GM18870 (cell line): ENCODE data around the gene PRM2.
A peak's percentile ranks its signal among the peaks of the same experiment; 100 is the strongest.

Experiments
- ATAC-seq: cut with Tn5 transposase; IDR thresholded peaks from one replicate; pipeline ENCODE4 v1.9.1; 2021; ENCODE audit warnings: moderate library complexity; ENCODE audit not compliant: unreplicated experiment

Gene PRM2

DNA sequence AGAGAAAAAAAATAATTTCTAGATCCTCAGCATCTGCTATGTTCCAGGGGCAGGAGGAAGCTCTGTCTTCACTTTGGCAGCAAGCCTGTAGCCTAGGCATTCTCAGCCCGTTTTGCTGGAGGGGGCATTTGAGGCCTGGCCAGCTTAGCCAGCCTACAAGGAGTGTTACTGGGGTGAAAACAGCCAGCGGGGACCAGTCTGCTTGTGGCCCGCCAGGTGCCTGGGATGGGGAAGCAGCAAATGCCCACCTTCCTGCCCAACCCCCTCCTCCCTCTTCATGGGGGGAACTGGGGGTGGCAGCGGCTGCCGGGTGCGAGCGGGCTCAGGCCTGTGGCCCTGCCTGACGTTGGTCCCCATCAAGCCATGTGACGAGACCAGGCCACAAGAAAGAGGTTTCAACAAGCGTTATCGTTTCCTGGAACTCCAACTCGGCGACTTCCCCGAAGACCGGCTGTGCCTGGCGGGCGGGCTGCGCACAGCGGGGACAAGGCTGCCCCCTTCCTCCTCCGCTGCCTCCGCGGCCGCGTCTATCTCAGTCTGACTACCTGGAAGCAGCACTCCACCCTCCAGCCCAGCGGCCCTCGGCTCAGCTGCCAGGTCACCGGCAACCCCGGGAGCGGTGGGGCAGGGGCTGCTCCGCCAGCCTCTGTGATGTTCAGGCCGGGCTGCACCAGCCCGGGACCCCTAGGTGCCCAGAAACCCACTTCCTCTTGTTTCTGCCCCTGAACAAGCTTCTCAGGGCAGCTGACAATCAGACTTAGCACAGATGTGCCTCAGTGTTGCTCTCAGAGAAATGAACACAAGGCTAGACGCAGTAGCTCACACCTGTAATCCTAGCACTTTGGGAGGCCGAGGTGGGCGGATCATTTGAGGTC is 43.2 kb downstream of the PRM2 start:
- ATAC-seq = peak; percentile 57

DNA sequence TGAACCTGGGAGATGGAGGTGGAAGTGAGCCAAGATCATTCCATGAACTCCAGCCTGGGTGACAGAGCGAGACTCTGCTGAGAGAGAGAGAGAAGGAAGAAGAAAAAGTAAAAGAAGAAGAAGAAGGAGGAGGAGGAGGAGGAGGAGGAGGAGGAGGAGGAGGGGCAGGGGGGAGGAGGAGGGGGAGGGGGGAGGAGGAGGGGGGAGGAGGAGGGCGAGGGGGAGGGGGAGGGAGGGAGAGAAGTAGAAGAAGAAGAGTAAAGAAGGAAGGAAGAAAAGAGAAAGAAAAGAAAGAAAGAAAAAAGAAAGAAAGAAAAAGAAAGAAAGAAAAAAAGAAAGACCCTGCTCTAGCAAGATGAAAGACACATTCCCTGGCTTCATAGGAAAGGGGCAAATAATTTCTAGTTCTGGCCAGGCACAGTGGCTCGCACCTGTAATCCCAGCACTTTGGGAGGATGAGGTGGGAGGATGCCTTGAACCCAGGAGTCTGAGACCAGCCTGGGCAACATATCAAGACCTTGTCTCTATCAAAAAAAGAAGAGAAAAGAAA is 43.9 kb downstream of the PRM2 start:
- no peak for ATAC-seq

DNA sequence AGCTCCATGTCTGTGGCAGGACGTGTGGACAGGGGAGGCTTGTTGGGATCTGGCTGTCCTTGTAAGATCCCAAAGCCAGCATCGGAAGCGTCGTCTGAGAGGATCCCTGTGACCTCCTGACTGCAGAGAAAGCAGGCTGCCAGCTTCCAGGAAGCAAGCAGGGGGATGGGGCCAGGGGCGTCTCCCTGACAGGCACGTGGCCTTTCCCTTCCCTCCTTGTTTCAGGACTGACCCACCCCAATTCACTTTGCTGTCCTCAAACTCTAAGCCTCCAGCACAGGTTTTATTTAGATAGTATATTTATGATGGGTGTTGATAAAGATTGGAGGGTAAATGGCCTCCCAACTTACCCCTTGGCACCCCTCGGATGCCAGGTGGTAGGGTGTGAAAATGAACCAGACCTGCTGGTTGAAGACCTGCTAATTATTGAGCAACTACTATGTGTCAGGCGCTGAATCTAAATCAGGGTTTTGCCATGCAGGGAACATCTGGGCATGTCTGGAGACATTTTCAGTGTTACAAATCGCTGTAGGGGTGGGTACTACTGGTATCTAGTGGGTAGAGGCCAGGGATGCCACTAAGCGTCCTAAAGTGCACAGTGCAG is 44.8 kb downstream of the PRM2 start:
- ATAC-seq = no peak

DNA sequence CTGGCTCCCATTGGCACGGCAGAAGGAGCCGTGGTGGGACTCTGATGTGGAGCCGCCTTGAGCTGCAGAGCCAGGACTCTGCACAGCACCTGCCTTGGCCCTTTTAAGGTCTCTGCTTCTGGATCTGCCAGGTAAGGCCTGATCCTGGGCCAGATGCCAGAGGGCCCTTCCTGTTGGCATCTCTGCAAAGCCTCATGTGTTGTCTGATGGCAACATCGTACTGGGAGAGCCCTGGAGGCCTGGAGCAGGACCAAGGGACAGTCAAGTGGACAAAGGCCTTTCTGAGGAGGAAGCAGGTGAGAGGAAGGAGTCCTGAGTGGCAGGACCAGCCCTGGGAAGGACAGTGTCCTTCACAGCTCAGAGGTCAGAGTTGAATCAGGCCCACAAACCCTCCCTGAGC is 46.4 kb downstream of the PRM2 start:
- ATAC-seq = no peak

DNA sequence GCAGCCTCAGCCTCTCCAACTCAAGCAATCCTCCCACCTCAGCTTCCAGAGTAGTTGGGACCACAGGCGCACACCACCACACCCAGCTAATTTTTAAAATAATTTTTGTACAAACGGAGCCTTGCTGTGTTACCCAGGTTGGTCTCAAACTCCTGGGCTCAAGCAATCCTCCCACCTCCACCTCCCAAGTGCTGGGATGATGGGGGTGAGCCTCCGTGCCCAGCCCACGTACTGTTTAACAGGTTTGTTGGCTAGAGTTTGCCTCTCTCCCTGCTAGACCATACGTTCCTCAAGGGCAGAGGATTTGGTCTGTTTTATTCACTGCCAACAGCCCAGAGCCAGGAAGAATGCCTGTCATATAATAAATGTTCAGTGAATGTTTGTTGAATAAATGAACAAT is 46.8 kb downstream of the PRM2 start:
- ATAC-seq = no peak

DNA sequence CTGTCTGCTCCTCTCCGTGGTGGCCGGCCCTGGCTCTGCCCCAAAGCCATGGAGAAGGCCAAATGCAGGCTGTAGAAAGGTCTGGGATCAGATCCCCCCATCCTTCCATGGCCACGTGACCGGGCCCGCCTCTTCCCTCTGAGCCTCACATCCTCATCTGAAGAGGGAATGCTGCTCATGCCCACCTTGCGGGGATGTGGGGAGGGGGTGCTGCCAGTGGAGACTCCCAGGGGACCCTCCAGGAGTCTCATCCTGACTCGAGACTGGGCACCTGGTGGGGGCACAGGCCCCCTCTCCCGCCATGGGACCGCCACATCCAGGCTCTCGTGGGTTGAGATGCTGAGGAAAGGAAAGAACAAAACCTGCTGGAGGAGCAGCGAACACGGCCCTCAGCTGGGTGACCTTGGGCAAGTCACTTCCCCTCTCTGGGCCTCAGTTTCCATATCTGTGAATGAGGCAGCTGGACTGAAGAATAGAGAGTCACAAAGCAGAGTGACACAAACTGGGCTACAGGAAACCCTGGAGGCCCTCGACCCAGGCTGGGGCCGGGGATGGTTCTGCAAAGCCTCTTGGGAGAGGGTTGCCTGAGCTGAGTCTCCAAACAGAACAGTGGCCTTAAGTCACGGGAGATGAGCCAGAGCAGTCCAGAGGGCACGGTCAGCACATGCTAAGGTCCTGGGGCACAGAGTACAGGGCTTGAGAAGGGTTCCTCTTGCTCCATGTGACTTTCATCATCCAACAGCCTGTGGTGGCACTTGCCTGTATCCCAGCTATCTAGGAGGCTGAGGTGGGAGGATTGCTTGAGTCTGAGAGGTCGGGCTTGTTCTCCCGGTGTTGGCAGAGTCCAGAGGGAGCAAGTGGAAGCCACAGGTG is 50.4 kb downstream of the PRM2 start:
- ATAC-seq = no peak
